Peyer's patch (tissue), 4 donors: ENCODE results near the gene TRMT2A. TPM values are rescaled to one million over a fixed set of nuclear protein-coding genes. Genes with fewer than 3 reads are reported as not detected.

Source experiments
- DNase-seq, 3 donors: peaks; one replicate each; pipeline ENCODE4 v3.0.0-alpha.2; 2017 to 2019
- H3K27ac ChIP-seq, 4 donors: fragments of 200-600 bp; sonication (generic); one replicate each; pipeline ENCODE4 v1.5.1; 2016 to 2019
- H3K27me3 ChIP-seq, 2 donors: fragments of 200-600 bp; sonication (generic); one replicate each; pipeline ENCODE4 v1.5.1; 2019
- H3K36me3 ChIP-seq, 3 donors: fragments of 200-600 bp; sonication (generic); one replicate each; pipeline ENCODE4 v1.5.1; 2016 to 2019
- H3K4me1 ChIP-seq, 4 donors: fragments of 200-600 bp; sonication (generic); one replicate each; pipeline ENCODE4 v1.5.1; 2016 to 2019
- H3K4me3 ChIP-seq, 4 donors: fragments of 200-600 bp; sonication (generic); 1 replicate in 3 of 4; 2 replicates in 1 of 4; pipeline ENCODE4 v1.5.1; 2016 to 2019; ENCODE audit warnings: mild to moderate bottlenecking in 1 of 4
- H3K9me3 ChIP-seq, 4 donors: fragments of 200-600 bp; sonication (generic); one replicate each; pipeline ENCODE4 v1.5.1; 2016 to 2019; ENCODE audit warnings: mild to moderate bottlenecking in 1 of 4
- CTCF ChIP-seq, 6 experiments: fragments of 450-650 bp in 4 of 6; fragments of 200-600 bp in 2 of 6; sonication (generic) in 1 of 6; IDR thresholded peaks; one replicate each; pipeline ENCODE4 v1.5.1; 2017 to 2019; ENCODE audit warnings: antibody characterized with exemption in 6 of 6, mild to moderate bottlenecking in 3 of 6, moderate library complexity in 1 of 6
- POLR2A ChIP-seq, 2 donors: fragments of 450-650 bp; IDR thresholded peaks; one replicate each; pipeline ENCODE4 v1.5.1; 2017; ENCODE audit warnings: antibody characterized with exemption in 2 of 2, mild to moderate bottlenecking in 2 of 2, moderate library complexity in 2 of 2
- total RNA-seq, 4 donors: library from RNA; depleted of rRNA; stranded (reverse); fragments of >200 nt; gene quantifications; one replicate each; pipeline ENCODE4 v1.1.0, GENCODE V29; 2016

The TRMT2A gene
- total RNA-seq, 4 donors from 2014 or later: 26.8 to 134 (median 86.9) TPM

GRCh38 chr22:20065896-20066616 lies 51.0 kb downstream of the TRMT2A start:
- no peak for TF ChIP-seq CTCF (IDR thresholded peaks at IDR 0.05)
- TF ChIP-seq POLR2A (IDR thresholded peaks at IDR 0.05): no peak
- no peak overlapping the region for H3K4me3 ChIP-seq
- H3K27me3 ChIP-seq: no peaks in the 10 kb centered on the region
- peaks cover 0 to 36% (median 0%) of the 10 kb centered on the region in 3 donors for H3K36me3 ChIP-seq
- DNase-seq: peak in 1 of 3 donors; percentile 24
- H3K27ac ChIP-seq: no peak overlapping the region
- no peaks in the 10 kb centered on the region for H3K9me3 ChIP-seq
- H3K4me1 ChIP-seq: no peaks in the 10 kb centered on the region

- Histone ChIP-seq H3K4me1 (no peaks in the 10 kb centered on the region), H3K36me3 (peaks cover 0 to 41% (median 0%) of the 10 kb centered on the region in 3 donors), H3K4me3 (no peak overlapping the region), H3K27ac (no peak overlapping the region), H3K27me3 (no peaks in the 10 kb centered on the region), H3K9me3 (no peaks in the 10 kb centered on the region)
- TF ChIP-seq CTCF (IDR thresholded peaks at IDR 0.05) (no peak), POLR2A (IDR thresholded peaks at IDR 0.05) (no peak)
- DNase-seq: peak in 1 of 3 donors; percentile 29
Observed at GRCh38 chr22:20064545-20065262, 52.3 kb downstream of the TRMT2A start.

- Histone ChIP-seq H3K27ac (no peak overlapping the region), H3K4me3 (no peak overlapping the region), H3K27me3 (no peaks in the 10 kb centered on the region), H3K4me1 (no peaks in the 10 kb centered on the region), H3K36me3 (peaks cover 0 to 45% (median 0%) of the 10 kb centered on the region in 3 donors), H3K9me3 (no peaks in the 10 kb centered on the region)
- TF ChIP-seq POLR2A (IDR thresholded peaks at IDR 0.05) (no peak), CTCF (IDR thresholded peaks at IDR 0.05) (no peak)
- DNase-seq: peak in 1 of 3 donors; percentile 33
Observed at GRCh38 chr22:20064140-20064480, 52.9 kb downstream of the TRMT2A start.

GRCh38 chr22:20063271-20064139 lies 53.5 kb downstream of the TRMT2A start:
- DNase-seq: peak in 1 of 3 donors; percentile 47
- Histone ChIP-seq H3K36me3 (peaks cover 0 to 51% (median 0%) of the 10 kb centered on the region in 3 donors), H3K9me3 (no peaks in the 10 kb centered on the region), H3K4me1 (no peaks in the 10 kb centered on the region), H3K4me3 (no peak overlapping the region), H3K27ac (no peak overlapping the region), H3K27me3 (no peaks in the 10 kb centered on the region)
- no peak for TF ChIP-seq POLR2A (IDR thresholded peaks at IDR 0.05)
- TF ChIP-seq CTCF (IDR thresholded peaks at IDR 0.05): no peak

- H3K27me3 ChIP-seq: no peaks in the 10 kb centered on the region
- H3K4me1 ChIP-seq: no peaks in the 10 kb centered on the region
- no peaks in the 10 kb centered on the region for H3K9me3 ChIP-seq
- no peak overlapping the region for H3K27ac ChIP-seq
- peaks cover 0 to 59% (median 0%) of the 10 kb centered on the region in 3 donors for H3K36me3 ChIP-seq
- no peak for TF ChIP-seq CTCF (IDR thresholded peaks at IDR 0.05)
- TF ChIP-seq POLR2A (IDR thresholded peaks at IDR 0.05): no peak
- DNase-seq: no peak
- no peak overlapping the region for H3K4me3 ChIP-seq
Observed at GRCh38 chr22:20062766-20063083, 54.3 kb downstream of the TRMT2A start.
